SK-N-SH treated with all-trans-retinoic acid at 6 μM for 48 hours (cell line): Measurements from ENCODE around the gene GRK5.
A peak's percentile ranks its signal among the peaks of the same experiment; 100 is the strongest.

Experiments
- ATAC-seq: fragments of 200-7000 bp; cut with Tn5 transposase; 3 replicates; pipeline ENCODE4 v1.9.1; 2020; ENCODE audit warnings: mild to moderate bottlenecking, moderate library complexity
- ARNTL ChIP-seq: fragments of 450-650 bp; formaldehyde crosslinking; IDR thresholded peaks from 2 replicates; pipeline ENCODE4 v1.5.0; 2020; ENCODE audit warnings: low read depth, mild to moderate bottlenecking, moderate library complexity, borderline replicate concordance
- BACH2 ChIP-seq: fragments of 250-450 bp; sonication (Bioruptor Pico); IDR thresholded peaks from 2 replicates; pipeline ENCODE4 v1.9.0; 2021; ENCODE audit warnings: mild to moderate bottlenecking, borderline replicate concordance
- CSDC2 ChIP-seq: fragments of 250-450 bp; sonication (Bioruptor Pico); IDR thresholded peaks from 2 replicates; pipeline ENCODE4 v1.5.0; 2020; ENCODE audit warnings: mild to moderate bottlenecking, moderate library complexity
- ESRRG ChIP-seq: fragments of 250-450 bp; sonication (Bioruptor Pico); IDR thresholded peaks from 2 replicates; pipeline ENCODE4 v1.6.1; 2021; ENCODE audit warnings: mild to moderate bottlenecking
- GLIS3 ChIP-seq: fragments of 250-450 bp; sonication (Bioruptor Pico); IDR thresholded peaks from 2 replicates; pipeline ENCODE4 v1.5.0; 2020; ENCODE audit warnings: mild to moderate bottlenecking, moderate library complexity
- ISL1 ChIP-seq: fragments of 250-450 bp; sonication (Bioruptor Pico); IDR thresholded peaks from 2 replicates; pipeline ENCODE4 v2.1.2; 2022; ENCODE audit warnings: mild to moderate bottlenecking, moderate library complexity
- POU6F1 ChIP-seq: fragments of 250-450 bp; sonication (Bioruptor Pico); IDR thresholded peaks from 2 replicates; pipeline ENCODE4 v1.8.0; 2021; ENCODE audit warnings: low read depth, mild to moderate bottlenecking, moderate library complexity, borderline replicate concordance
- PPARA ChIP-seq: fragments of 250-450 bp; sonication (Bioruptor Pico); IDR thresholded peaks from 2 replicates; pipeline ENCODE4 v1.5.0; 2020; ENCODE audit warnings: mild to moderate bottlenecking, borderline replicate concordance
- SNAI2 ChIP-seq: fragments of 250-450 bp; sonication (Bioruptor Pico); IDR thresholded peaks from 2 replicates; pipeline ENCODE4 v1.5.0; 2020; ENCODE audit warnings: mild to moderate bottlenecking, moderate library complexity
- TCF4 ChIP-seq: fragments of 250-450 bp; sonication (Bioruptor Pico); IDR thresholded peaks from 2 replicates; pipeline ENCODE4 v1.8.0; 2021; ENCODE audit warnings: mild to moderate bottlenecking, moderate library complexity, borderline replicate concordance
- ZC3H10 ChIP-seq: fragments of 250-450 bp; sonication (Bioruptor Pico); IDR thresholded peaks from 2 replicates; pipeline ENCODE4 v1.5.1; 2021; ENCODE audit warnings: mild to moderate bottlenecking, moderate library complexity
- ZFP3 ChIP-seq: fragments of 250-450 bp; sonication (Bioruptor Pico); IDR thresholded peaks from 2 replicates; pipeline ENCODE4 v1.5.0; 2020; ENCODE audit warnings: mild to moderate bottlenecking, moderate library complexity
- ZFP30 ChIP-seq: fragments of 450-650 bp; formaldehyde crosslinking; IDR thresholded peaks from 2 replicates; pipeline ENCODE4 v1.5.0; 2022; ENCODE audit warnings: mild to moderate bottlenecking, moderate library complexity
- ZNF565 ChIP-seq: fragments of 450-650 bp; formaldehyde crosslinking; conservative IDR thresholded peaks from 2 replicates; pipeline ENCODE4 v1.5.0; 2020; ENCODE audit warnings: low read depth, mild to moderate bottlenecking, moderate library complexity
- ZNF70 ChIP-seq: fragments of 450-650 bp; formaldehyde crosslinking; IDR thresholded peaks from 2 replicates; pipeline ENCODE4 v1.5.0; 2020; ENCODE audit warnings: mild to moderate bottlenecking, moderate library complexity
- ZNF8 ChIP-seq: fragments of 450-650 bp; formaldehyde crosslinking; IDR thresholded peaks from 2 replicates; pipeline ENCODE4 v1.5.0; 2020; ENCODE audit warnings: mild to moderate bottlenecking, moderate library complexity
- TF ChIP-seq, protein P1 (sequence below): fragments of 250-450 bp; sonication (Bioruptor Pico); IDR thresholded peaks from 2 replicates; pipeline ENCODE4 v1.5.1; 2021; ENCODE audit warnings: mild to moderate bottlenecking, moderate library complexity
- TF ChIP-seq, protein P2 (sequence below): fragments of 250-450 bp; sonication (Bioruptor Pico); IDR thresholded peaks from 2 replicates; pipeline ENCODE4 v1.8.0; 2020; ENCODE audit warnings: mild to moderate bottlenecking, moderate library complexity, borderline replicate concordance
- TF ChIP-seq, protein P3 (sequence below): fragments of 250-450 bp; sonication (Bioruptor Pico); IDR thresholded peaks from 2 replicates; pipeline ENCODE4 v1.5.0; 2020; ENCODE audit warnings: mild to moderate bottlenecking, moderate library complexity
- TF ChIP-seq, protein P4 (sequence below): fragments of 250-450 bp; sonication (Bioruptor Pico); IDR thresholded peaks from 2 replicates; pipeline ENCODE4 v1.5.1; 2020; ENCODE audit warnings: low read depth, mild to moderate bottlenecking, moderate library complexity

Gene GRK5

DNA sequence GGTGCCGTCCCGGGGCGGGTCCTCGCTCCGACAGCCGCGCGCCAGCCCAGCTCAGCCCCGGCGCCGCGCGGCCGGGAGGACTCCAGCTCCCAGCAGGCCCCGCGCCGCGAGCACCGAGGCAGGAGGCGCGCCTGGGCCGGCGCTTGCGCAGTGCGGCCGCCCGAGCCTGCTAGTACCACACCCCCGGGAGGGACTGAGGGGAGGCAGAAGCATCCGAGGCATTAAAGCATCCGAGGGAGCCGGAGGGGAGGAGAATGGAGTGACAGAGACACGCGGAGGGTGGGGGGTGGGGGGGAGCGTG is at the start of gene GRK5:
TSS of gene GRK5 (plus strand) at position 206 of the 301 bp plus-strand sequence. CDS start 347 bp downstream, outside the sequence.
- ATAC-seq, result peak; percentile 83
- TF ChIP-seq, protein P1, sequence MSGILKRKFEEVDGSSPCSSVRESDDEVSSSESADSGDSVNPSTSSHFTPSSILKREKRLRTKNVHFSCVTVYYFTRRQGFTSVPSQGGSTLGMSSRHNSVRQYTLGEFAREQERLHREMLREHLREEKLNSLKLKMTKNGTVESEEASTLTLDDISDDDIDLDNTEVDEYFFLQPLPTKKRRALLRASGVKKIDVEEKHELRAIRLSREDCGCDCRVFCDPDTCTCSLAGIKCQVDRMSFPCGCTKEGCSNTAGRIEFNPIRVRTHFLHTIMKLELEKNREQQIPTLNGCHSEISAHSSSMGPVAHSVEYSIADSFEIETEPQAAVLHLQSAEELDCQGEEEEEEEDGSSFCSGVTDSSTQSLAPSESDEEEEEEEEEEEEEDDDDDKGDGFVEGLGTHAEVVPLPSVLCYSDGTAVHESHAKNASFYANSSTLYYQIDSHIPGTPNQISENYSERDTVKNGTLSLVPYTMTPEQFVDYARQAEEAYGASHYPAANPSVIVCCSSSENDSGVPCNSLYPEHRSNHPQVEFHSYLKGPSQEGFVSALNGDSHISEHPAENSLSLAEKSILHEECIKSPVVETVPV, result no peak
- TF ChIP-seq TCF4 (CRISPR knock-in tag) (no peak), ZC3H10 (CRISPR knock-in tag) (no peak), ZFP30 (CRISPR knock-in tag) (no peak), ZNF565 (CRISPR knock-in tag) (no peak), BACH2 (CRISPR knock-in tag) (no peak), POU6F1 (CRISPR knock-in tag) (no peak), ESRRG (CRISPR knock-in tag) (no peak)
- TF ChIP-seq, all 23 proteins: peak for 0

DNA sequence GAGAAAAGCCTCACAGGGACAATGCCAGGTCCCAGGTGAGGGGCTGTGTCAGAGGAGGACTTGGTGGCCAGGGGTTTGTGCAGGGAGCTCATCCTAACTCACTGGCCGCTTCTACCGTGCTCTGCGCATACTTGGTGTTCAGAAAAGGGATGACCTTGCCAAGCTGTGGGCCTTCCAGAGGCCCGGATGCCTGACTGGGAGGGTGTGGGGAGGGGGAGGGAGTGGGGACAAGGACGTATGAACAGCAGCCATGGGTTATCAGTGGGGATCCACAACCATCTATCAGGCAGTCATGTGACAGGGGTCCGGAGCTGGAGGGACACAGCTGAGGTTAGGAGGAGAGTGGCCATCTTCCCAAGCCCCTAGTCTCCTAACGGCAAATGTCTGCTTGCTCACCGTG is 48.0 kb upstream of the GRK5 start:
- no peak for ATAC-seq
- TF ChIP-seq GLIS3 (CRISPR knock-in tag) (no peak), ZNF8 (CRISPR knock-in tag) (no peak)

DNA sequence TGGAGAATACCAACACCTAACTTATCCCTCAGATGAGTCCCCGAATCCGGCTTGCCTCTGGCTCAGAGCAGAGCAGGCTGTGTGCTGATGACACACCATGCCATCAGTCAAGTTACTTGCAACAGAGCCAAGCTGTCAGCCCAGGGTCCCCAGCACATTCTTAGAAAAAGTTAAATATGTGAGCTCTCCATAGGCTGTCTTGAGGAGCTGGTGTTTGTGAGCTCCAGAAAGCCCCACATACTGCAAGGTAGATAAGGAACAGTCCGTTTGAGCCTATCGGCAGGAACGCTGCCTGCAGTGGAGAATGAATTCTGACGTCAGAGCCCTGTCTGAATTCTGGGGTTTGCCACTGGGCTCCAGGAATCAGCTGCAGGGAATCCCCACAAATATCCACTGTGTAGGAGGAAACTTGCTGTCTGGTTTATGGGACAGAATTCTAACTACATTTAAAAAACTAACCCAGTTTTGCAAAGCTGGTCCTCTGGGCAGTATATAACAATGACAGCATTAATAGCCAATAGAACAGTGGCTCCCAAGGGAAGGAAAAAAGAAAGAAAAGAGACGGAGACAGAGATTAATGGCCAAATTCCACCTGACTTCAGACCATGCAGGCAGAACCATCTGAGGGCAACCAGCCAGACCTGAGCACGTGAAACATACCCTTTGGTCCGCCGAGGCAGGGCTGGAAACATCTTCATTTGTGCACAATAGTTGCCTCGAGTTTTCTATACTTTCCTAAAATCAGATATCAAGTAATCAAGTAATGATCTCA is 45.5 kb upstream of the GRK5 start:
- no peak for TF ChIP-seq TCF4 (CRISPR knock-in tag)
- no peak for TF ChIP-seq ZNF70 (CRISPR knock-in tag)
- no peak for TF ChIP-seq ARNTL (CRISPR knock-in tag)
- no peak for TF ChIP-seq PPARA (CRISPR knock-in tag)
- TF ChIP-seq BACH2 (CRISPR knock-in tag), result no peak
- TF ChIP-seq ZFP3, result no peak
- TF ChIP-seq CSDC2 (CRISPR knock-in tag), result no peak
- TF ChIP-seq, protein P2, sequence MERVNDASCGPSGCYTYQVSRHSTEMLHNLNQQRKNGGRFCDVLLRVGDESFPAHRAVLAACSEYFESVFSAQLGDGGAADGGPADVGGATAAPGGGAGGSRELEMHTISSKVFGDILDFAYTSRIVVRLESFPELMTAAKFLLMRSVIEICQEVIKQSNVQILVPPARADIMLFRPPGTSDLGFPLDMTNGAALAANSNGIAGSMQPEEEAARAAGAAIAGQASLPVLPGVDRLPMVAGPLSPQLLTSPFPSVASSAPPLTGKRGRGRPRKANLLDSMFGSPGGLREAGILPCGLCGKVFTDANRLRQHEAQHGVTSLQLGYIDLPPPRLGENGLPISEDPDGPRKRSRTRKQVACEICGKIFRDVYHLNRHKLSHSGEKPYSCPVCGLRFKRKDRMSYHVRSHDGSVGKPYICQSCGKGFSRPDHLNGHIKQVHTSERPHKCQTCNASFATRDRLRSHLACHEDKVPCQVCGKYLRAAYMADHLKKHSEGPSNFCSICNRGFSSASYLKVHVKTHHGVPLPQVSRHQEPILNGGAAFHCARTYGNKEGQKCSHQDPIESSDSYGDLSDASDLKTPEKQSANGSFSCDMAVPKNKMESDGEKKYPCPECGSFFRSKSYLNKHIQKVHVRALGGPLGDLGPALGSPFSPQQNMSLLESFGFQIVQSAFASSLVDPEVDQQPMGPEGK (CRISPR knock-in tag), result no peak
- TF ChIP-seq ESRRG (CRISPR knock-in tag), result no peak
- TF ChIP-seq POU6F1 (CRISPR knock-in tag), result no peak
- TF ChIP-seq ZNF8 (CRISPR knock-in tag), result no peak
- TF ChIP-seq, protein P3, sequence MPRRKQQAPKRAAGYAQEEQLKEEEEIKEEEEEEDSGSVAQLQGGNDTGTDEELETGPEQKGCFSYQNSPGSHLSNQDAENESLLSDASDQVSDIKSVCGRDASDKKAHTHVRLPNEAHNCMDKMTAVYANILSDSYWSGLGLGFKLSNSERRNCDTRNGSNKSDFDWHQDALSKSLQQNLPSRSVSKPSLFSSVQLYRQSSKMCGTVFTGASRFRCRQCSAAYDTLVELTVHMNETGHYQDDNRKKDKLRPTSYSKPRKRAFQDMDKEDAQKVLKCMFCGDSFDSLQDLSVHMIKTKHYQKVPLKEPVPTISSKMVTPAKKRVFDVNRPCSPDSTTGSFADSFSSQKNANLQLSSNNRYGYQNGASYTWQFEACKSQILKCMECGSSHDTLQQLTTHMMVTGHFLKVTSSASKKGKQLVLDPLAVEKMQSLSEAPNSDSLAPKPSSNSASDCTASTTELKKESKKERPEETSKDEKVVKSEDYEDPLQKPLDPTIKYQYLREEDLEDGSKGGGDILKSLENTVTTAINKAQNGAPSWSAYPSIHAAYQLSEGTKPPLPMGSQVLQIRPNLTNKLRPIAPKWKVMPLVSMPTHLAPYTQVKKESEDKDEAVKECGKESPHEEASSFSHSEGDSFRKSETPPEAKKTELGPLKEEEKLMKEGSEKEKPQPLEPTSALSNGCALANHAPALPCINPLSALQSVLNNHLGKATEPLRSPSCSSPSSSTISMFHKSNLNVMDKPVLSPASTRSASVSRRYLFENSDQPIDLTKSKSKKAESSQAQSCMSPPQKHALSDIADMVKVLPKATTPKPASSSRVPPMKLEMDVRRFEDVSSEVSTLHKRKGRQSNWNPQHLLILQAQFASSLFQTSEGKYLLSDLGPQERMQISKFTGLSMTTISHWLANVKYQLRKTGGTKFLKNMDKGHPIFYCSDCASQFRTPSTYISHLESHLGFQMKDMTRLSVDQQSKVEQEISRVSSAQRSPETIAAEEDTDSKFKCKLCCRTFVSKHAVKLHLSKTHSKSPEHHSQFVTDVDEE (CRISPR knock-in tag), result no peak
- no peak for TF ChIP-seq SNAI2
- no peak for TF ChIP-seq ISL1 (CRISPR knock-in tag)
- no peak for TF ChIP-seq ZFP30 (CRISPR knock-in tag)
- TF ChIP-seq, protein P1, result no peak
- TF ChIP-seq, protein P4, sequence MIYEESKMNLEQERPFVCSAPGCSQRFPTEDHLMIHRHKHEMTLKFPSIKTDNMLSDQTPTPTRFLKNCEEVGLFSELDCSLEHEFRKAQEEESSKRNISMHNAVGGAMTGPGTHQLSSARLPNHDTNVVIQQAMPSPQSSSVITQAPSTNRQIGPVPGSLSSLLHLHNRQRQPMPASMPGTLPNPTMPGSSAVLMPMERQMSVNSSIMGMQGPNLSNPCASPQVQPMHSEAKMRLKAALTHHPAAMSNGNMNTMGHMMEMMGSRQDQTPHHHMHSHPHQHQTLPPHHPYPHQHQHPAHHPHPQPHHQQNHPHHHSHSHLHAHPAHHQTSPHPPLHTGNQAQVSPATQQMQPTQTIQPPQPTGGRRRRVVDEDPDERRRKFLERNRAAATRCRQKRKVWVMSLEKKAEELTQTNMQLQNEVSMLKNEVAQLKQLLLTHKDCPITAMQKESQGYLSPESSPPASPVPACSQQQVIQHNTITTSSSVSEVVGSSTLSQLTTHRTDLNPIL (CRISPR knock-in tag), result no peak
- ATAC-seq, result no peak
